Measurements from ENCODE around the gene PCBP3. TPM values are rescaled to one million over a fixed set of nuclear protein-coding genes. Genes with fewer than 3 reads are reported as not detected.
"Not testable (repeated sequence)": the region's sequence is repeated elsewhere in the genome, so short reads cannot be mapped to it uniquely, and the experiment has no call there.

The PCBP3 gene
- total RNA-seq, 8 experiments from 2014 or later, result 2.5 to 20.9 (median 10.0) TPM

DNA sequence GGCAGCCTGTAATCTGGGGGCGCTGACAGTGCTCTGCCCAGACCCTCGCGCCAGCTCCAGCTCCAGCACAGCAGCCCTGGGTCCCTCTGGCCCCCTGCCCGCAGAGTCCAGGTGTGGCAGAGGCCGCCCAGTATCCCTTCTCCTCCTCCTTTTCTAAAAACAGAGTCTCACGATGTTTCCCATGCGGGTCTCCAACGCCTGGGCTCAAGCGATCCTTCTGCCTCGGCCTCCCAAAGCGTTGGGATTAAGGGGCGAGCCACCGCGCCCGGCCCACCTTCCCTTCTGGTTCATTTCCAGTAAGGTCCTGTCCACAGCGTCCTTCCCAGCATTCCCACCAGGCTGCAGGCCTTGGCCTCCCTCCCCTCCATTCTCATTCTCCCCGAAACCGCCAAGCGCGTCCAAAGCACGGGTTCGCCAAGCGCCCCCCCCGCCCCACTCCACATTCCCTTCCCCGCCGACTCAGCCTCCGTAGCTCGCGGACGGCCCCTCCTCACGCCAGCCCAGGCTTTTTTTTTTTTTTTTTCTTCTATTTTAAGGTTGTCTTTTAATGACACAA lies 2.0 kb upstream of the PCBP3 start:
- peak in 1 of 8 experiments; percentile 5 for ATAC-seq (replicated peaks in 6 of 8)
- Histone ChIP-seq H3K4me1 (replicated peaks in 1 of 2) (peaks cover 18 to 24% of the 10 kb centered on the region in 2 donors), H3K27ac (peak overlapping the region in 1 of 2 donors; percentile 20), H3K4me3 (peak overlapping the region in 1 of 5 donors; percentile 54)
- in situ Hi-C loops (cut with MboI; ENCODE audit: low pct_unique_long_range_greater_than_20kb in 2 of 9, low sequenced_read_pairs in 9 of 9, unreplicated experiment in 9 of 9), result no loop called here
- 27 to 72% methylated on average over 2 to 3 of the region's 31 CpGs; no CpG with 5 or more reads in 8 of the 10 experiments for WGBS, 10 experiments

DNA sequence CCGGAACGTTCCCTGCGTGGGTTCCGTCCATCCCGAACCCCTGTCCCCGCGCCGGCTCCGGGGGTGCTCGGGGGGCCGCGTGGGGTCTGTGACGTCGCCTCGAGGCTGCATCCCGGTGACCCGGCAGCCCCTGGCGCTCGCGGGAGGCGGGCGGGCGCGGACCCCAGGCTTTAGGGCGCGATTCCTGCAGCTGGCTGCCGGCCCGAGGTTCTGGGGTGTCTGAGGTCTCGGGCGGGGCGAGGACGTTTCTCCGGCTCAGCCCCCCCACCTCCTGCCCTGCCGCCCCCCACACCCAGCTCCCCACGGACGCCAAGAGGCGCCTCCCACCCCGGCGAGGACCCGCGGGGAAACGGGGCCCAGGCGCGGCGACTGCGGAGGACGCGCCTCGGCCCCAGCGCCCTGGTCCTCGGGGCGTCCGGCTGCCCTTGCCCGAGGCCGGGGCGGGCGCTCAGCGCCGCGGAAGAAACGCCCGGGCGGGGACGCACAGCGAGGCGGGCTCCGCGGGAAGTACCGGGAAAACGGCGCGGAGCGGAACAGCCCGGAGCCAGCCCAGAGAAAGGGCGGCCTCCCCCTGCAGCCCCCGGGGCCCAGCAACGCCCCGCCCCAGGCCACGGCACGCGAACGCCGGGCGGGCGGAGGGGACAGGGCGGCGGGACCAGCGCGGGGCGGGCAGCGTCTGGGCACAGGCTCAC lies 1.3 kb upstream of the PCBP3 start:
- ATAC-seq (replicated peaks in 6 of 8), result peak in 7 of 8 experiments; percentile 1 to 31 (median 17)
- peak overlapping the region; percentile 31 to 54 (median 44) for H3K4me3 ChIP-seq
- in situ Hi-C loops (cut with MboI; ENCODE audit: low pct_unique_long_range_greater_than_20kb in 2 of 9, low sequenced_read_pairs in 9 of 9, unreplicated experiment in 9 of 9), result no loop called here

DNA sequence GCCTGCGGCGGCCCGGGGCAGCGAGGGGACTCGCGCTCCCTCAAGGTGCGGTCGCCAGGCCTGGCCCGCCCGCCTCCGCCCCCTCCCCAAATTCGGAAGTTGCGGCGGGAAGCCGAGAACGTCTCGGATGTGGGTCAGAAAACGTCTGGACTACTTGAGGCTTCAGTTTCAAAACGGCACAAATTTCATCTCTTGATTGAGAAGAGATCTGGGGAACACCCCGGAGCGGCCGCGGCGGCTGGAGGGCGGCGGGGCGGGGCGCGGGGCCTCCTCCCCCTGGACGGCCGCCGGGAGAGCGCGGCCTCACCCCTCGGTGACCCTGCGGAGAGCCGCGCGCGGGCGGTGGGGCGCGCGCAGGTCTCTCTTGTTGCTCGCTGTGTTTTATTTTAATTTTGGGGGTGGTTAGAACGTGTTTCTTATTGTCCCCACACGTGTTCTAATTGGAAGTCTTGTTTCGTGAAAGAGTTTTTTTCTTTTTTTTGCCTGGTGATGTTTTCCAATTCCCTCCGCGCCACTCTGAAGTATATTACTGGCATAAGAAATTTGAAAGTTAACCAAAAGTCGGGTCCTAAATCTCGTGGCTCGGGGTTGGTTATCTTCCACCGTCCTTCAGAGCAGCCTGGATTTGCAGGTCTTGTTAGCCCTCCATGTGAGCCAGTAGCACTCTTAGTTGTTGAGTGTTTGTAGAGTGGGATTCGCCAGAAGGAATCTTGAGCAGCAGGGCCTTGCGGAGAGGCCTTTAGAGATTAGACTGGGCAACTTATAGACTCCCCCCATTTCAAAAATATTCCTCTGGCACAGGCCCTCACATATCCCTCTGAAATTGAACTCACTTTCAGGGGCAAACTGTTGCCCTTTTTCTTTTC lies 749 bp downstream of the PCBP3 start:
- in situ Hi-C loops (cut with MboI; ENCODE audit: low pct_unique_long_range_greater_than_20kb in 2 of 9, low sequenced_read_pairs in 9 of 9, unreplicated experiment in 9 of 9), result no loop called here
- Histone ChIP-seq H3K4me3 (peak overlapping the region; percentile 62 to 93 (median 90)), H3K4me1 (replicated peaks in 1 of 2) (peaks cover 11 to 12% of the 10 kb centered on the region in 2 donors), H3K27ac (no peak overlapping the region)
- 7 to 80% (median 22%) methylated on average over 1 to 25 of the region's 56 CpGs; no CpG with 5 or more reads in 1 of the 10 experiments for WGBS, 10 experiments
- ATAC-seq (replicated peaks in 6 of 8), result peak in 1 of 8 experiments; percentile 7

More for the DNA sequence above, 1.3 kb upstream of the PCBP3 start:
- WGBS, 10 experiments, result 2% methylated on average over 10 of the region's 91 CpGs; no CpG with 5 or more reads in 9 of the 10 experiments
- Histone ChIP-seq H3K4me1 (replicated peaks in 1 of 2) (peaks cover 18 to 24% of the 10 kb centered on the region in 2 donors), H3K27ac (peak overlapping the region in 1 of 2 donors; percentile 61)

DNA sequence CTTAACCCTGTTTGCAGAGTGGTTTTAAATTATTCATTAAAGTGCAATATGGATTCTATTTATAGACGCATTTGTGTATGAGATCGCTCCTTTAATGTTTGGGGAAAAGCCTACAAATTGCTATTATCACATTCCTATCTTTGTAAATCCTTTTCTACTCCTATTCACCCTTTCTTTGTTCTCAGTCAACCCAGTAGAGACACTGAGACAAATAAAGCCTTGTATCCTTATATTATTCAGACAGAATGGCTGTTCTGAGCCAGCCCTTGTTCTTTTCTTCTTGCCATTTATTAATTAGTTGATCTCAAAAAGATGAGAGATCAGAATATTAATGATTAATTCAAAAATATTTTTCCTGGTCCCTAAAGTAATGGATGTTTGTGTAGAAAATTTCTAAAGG lies 8.4 kb downstream of the PCBP3 start:
- no peak for ATAC-seq (replicated peaks in 6 of 8)
- H3K27ac ChIP-seq, result no peak overlapping the region
- 44 to 96% (median 57%) methylated on average over 2 of the region's 2 CpGs; no CpG with 5 or more reads in 2 of the 10 experiments for WGBS, 10 experiments
- in situ Hi-C loops (cut with MboI; ENCODE audit: low pct_unique_long_range_greater_than_20kb in 2 of 9, low sequenced_read_pairs in 9 of 9, unreplicated experiment in 9 of 9), result no loop called here
- H3K4me1 ChIP-seq (replicated peaks in 1 of 2), result no peaks in the 10 kb centered on the region
- H3K4me3 ChIP-seq, result no peak overlapping the region

DNA sequence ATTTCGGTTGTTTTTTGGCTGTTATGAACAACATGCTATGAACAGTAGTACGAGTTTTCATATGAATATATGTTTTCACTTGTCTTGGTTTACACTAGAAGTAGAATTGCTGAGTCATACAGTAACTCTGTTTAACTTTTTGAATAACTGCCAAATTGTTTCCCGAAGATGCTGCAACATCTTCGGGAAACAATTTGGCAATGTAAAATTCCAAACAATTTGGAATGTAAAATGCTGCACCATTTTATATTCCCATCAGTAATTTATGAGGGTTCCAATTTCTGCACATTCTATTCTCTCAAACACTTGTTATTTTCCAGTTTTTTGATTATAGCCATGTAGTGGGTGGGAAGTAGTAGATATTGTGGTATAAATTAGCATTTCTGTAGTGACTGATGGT lies 11.6 kb downstream of the PCBP3 start:
- Histone ChIP-seq H3K4me3 (no peak overlapping the region), H3K4me1 (replicated peaks in 1 of 2) (no peaks in the 10 kb centered on the region), H3K27ac (no peak overlapping the region)
- in situ Hi-C loops (cut with MboI; ENCODE audit: low pct_unique_long_range_greater_than_20kb in 2 of 9, low sequenced_read_pairs in 9 of 9, unreplicated experiment in 9 of 9), result no loop called here
- peak in 3 of 8 experiments; percentile 30 to 80 (median 61) for ATAC-seq (replicated peaks in 6 of 8)
- WGBS, 10 experiments, result 8 to 100% (median 91%) methylated on average over 2 to 4 of the region's 4 CpGs

DNA sequence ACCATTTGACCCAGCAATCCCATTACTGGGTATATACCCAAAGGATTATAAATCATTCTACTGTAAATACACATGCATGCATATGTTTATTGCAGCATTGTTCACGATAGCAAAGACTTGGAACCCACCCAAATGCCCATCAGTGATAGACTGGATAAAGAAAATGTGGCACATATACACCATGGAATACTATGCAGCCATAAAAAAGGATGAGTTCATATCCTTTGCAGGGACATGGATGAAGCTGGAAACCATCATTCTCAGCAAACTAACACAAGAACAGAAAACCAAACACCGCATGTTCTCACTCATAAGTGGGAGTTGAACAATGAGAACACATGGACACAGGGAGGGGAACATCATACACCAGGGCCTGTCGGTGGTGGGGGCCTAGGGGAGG lies 12.6 kb downstream of the PCBP3 start:
- H3K4me3 ChIP-seq; H3K27ac ChIP-seq; ATAC-seq (replicated peaks in 6 of 8); H3K4me1 ChIP-seq (replicated peaks in 1 of 2); in situ Hi-C loops (cut with MboI; ENCODE audit: low pct_unique_long_range_greater_than_20kb in 2 of 9, low sequenced_read_pairs in 9 of 9, unreplicated experiment in 9 of 9): not testable (repeated sequence)
- WGBS, 10 experiments, result 0 to 80% (median 40%) methylated on average over 1 of the region's 3 CpGs; no CpG with 5 or more reads in 7 of the 10 experiments

DNA sequence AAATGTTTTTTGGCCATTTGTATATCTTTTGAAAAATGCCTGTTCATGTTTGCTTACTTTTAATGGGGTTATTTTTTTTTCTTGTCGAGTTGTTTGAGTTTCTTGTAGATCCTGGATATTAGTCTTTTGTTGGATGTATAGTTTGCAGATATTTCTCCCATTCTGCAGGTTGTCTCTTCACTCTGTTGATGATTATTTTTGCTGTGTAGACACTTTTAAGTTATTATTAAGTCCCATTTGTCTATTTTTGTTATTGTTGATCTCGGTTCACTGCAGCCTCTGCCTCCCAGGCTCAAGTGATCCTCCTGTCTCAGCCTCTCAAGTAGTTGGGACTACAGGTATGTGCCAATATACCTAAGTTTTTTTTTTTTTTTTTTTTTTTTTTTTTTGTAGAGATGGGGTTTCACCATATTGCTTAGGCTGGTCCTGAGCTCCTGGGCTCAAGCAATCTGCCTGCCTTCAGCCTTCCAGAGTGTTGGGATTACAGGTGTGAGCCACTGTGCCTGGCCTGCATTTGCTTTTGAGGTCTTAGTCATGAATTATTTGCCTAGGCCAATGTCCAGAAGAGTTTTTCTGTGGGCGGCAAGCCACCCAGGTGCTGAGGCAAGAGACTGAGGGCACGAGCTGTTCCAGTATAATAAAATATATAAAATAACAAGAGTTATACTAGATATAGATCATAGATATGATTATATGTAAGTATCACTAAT lies 18.5 kb downstream of the PCBP3 start:
- 18 to 100% (median 85%) methylated on average over 1 to 4 of the region's 4 CpGs; no CpG with 5 or more reads in 1 of the 10 experiments for WGBS, 10 experiments
- in situ Hi-C loops (cut with MboI; ENCODE audit: low pct_unique_long_range_greater_than_20kb in 2 of 9, low sequenced_read_pairs in 9 of 9, unreplicated experiment in 9 of 9); H3K4me1 ChIP-seq (replicated peaks in 1 of 2); ATAC-seq (replicated peaks in 6 of 8); H3K27ac ChIP-seq; H3K4me3 ChIP-seq: not testable (repeated sequence)

DNA sequence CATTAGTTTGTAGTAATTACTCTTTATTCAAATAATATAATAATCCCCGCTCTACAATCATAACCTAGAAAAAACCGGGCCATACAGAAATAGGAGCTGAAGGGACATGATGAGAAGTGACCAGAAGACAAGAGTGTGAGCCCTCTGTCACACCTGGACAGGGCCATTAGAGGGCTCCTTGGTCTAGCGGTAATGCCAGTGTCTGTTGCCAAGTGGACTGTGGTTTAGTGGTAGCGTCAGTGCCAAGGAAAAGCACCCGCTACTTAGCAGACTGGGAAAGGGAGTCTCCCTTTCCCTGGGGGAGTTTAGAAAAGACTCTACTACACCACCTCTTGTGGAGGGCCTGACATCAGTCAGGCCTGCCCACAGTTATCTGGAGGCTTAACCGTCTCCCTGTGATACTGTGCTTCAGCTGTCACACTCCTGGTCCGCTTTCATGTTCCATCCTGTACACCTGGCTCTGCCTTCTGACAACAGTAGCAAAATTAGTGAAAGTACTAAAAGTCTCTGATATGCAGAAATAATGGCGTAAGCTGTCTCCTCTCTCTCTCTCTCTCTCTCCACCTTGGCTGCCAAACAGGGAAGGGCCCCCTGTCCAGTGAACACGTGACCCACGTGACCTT lies 19.2 kb downstream of the PCBP3 start:
- ATAC-seq (replicated peaks in 6 of 8); H3K4me3 ChIP-seq; H3K27ac ChIP-seq; in situ Hi-C loops (cut with MboI; ENCODE audit: low pct_unique_long_range_greater_than_20kb in 2 of 9, low sequenced_read_pairs in 9 of 9, unreplicated experiment in 9 of 9); H3K4me1 ChIP-seq (replicated peaks in 1 of 2): not testable (repeated sequence)
- WGBS, 10 experiments, result 50 to 100% (median 95%) methylated on average over 1 to 7 of the region's 10 CpGs; no CpG with 5 or more reads in 1 of the 10 experiments

DNA sequence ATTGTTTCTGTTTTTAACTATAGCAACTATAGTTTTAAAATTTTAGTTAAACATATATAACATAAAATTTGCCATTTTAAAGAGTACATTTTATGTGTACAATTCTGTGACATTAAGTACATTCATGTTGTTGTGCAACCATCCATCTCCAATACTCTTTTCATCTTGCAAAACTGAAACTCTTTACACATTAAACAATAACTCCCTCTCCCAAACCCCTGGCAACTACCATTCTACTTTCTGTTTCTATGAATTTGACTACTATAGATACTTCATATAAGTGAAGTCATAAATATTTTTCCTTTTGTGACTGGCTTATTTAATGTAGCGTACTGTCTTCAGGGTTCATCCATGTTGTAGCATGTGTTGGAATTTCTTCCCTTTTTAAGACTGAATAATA lies 25.9 kb downstream of the PCBP3 start:
- Histone ChIP-seq H3K27ac (no peak overlapping the region), H3K4me3 (no peak overlapping the region), H3K4me1 (replicated peaks in 1 of 2) (no peaks in the 10 kb centered on the region)
- in situ Hi-C loops (cut with MboI; ENCODE audit: low pct_unique_long_range_greater_than_20kb in 2 of 9, low sequenced_read_pairs in 9 of 9, unreplicated experiment in 9 of 9), result no loop called here
- 60 to 100% (median 92%) methylated on average over 1 of the region's 1 CpG; no CpG with 5 or more reads in 3 of the 10 experiments for WGBS, 10 experiments
- ATAC-seq (replicated peaks in 6 of 8), result no peak

DNA sequence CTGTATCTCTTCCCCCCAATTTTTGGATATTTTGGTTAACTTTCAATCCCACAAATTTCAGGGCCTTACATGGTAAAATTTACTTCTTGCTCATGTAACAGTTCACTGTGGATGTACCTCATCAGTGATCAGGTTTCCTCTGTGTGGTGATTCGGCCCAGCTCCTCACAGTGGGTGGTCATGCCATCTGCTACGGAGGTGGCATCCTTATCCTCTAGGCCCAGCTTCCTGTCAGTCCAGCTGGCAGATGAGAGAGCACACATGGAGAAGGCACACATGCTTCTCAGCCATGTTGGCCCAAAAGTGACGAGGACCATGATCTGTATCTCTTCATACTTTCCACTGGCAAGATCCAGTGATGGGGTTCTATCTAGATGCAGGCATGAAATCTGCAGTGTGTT lies 27.2 kb downstream of the PCBP3 start:
- no peak overlapping the region for H3K4me3 ChIP-seq
- no peaks in the 10 kb centered on the region for H3K4me1 ChIP-seq (replicated peaks in 1 of 2)
- no peak overlapping the region for H3K27ac ChIP-seq
- WGBS, 10 experiments, result 40 to 92% (median 61%) methylated on average over 1 to 3 of the region's 3 CpGs; no CpG with 5 or more reads in 4 of the 10 experiments
- in situ Hi-C loops (cut with MboI; ENCODE audit: low pct_unique_long_range_greater_than_20kb in 2 of 9, low sequenced_read_pairs in 9 of 9, unreplicated experiment in 9 of 9), result no loop called here
- ATAC-seq (replicated peaks in 6 of 8), result no peak

DNA sequence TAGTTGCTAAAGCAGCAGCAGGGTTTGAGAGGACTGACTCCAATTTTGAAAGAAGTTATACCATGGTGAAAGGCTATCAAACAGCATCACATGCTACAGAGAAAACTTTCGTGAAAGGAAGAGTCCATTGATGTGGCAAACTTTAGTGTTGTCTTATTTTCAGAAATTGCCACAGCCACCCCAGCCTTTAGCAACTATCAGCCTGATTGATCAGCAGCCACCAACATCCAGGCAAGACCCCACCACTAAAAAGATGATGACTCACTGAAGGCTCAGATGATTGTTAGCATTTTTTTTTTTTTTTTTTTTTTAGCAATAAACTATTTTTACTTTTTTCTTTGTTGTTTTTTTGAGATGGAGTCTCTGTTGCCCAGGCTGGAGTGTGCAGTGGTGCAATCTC lies 35.3 kb downstream of the PCBP3 start:
- H3K4me1 ChIP-seq (replicated peaks in 1 of 2); in situ Hi-C loops (cut with MboI; ENCODE audit: low pct_unique_long_range_greater_than_20kb in 2 of 9, low sequenced_read_pairs in 9 of 9, unreplicated experiment in 9 of 9); H3K27ac ChIP-seq; ATAC-seq (replicated peaks in 6 of 8); H3K4me3 ChIP-seq: not testable (repeated sequence)
- no CpG with 5 or more reads among the region's 1 CpG for WGBS, 10 experiments

DNA sequence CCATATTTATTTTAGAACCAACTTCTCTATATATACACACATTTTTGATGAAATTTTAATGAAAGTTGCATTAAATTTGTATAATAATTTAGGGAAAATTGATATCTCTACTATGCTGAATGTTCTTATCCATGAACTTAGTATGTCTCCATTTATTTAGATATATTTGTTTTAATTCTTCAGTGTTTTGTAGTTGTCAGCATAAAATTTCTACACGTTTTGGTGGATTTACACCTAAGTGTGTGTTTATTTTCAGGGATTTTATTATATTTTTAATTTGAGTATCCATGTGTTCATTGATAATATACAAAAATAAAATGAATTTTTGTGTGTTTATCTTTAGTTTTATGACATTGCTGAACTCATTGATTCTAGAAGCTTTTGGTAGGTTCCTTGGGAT lies 36.7 kb downstream of the PCBP3 start:
- H3K27ac ChIP-seq, result no peak overlapping the region
- 0 to 100% (median 79%) methylated on average over 1 of the region's 1 CpG; no CpG with 5 or more reads in 1 of the 10 experiments for WGBS, 10 experiments
- no peak overlapping the region for H3K4me3 ChIP-seq
- in situ Hi-C loops (cut with MboI; ENCODE audit: low pct_unique_long_range_greater_than_20kb in 2 of 9, low sequenced_read_pairs in 9 of 9, unreplicated experiment in 9 of 9), result no loop called here
- no peaks in the 10 kb centered on the region for H3K4me1 ChIP-seq (replicated peaks in 1 of 2)
- no peak for ATAC-seq (replicated peaks in 6 of 8)

Measured in motor neuron (in vitro differentiated cells).